ENCODE results near the gene CYP24A1. TPM values are rescaled to one million over a fixed set of nuclear protein-coding genes. Genes with fewer than 3 reads are reported as not detected.
"Not testable (repeated sequence)": the region's sequence is repeated elsewhere in the genome, so short reads cannot be mapped to it uniquely, and the experiment has no call there.

The CYP24A1 gene
- total RNA-seq, 1 donor from 2014 or later = not detected

DNA sequence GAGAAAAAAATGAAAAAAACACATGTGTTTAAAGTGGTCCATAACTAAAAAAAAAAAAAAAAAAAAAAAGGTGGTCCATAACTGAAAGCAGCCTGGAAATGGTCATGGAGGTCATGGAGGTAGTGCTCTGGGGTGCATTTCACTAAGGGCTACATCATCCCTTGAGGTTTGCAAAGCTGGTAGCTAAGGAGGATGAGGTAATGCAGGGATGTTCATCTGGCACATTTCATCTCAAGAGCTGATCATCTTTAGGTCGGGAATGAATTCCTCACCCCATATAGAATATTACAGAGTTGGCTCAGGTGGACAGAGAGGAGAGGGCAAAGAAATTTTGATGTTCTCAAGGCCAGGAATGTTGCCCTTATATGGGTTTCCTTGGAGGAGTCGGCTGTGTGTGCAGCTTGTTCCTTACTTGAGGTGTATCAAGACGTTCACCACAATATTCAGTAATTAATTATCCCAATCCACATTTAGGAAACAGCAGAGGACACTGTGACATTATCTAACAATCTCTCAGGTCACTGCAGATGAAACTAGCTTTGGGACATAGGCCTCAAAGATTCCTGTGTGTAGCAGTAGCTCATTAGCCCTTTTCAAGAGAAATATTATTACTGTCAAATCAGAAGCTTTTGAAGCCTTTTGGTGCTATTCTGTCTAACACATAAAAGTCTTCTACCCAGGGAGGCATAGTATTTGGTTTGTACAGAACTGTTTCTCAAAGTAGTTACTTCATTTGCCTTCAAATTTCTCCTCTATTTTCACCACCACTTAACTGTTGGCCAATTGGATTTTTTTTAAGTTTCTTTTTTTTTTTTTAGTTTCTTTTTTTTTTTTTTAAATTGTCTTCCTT is 46.8 kb downstream of the CYP24A1 start:
- intact Hi-C loops (cut with DNase I) = no loop called here
- ATAC-seq (ENCODE audit: poor library complexity) = no peak
- no peak for DNase-seq

DNA sequence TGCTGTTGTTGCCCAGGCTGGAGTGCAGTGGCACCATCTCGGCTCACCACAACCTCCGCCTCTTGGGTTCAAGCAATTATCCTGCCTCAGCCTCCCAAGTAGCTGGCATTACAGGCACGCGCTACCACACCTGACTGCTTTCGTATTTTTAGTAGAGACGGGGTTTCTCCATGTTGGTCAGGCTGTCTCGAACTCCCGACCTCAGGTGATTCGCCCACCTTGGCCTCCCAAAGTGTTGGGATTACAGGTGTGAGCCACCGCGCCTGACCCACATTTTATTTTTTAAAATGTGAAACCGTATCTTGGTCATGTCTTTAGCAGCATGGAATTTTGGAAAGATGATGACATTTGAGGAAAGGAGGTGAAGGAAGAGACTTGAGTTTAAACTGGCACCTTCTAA is 47.5 kb downstream of the CYP24A1 start:
- DNase-seq; ATAC-seq (ENCODE audit: poor library complexity); intact Hi-C loops (cut with DNase I): not testable (repeated sequence)

DNA sequence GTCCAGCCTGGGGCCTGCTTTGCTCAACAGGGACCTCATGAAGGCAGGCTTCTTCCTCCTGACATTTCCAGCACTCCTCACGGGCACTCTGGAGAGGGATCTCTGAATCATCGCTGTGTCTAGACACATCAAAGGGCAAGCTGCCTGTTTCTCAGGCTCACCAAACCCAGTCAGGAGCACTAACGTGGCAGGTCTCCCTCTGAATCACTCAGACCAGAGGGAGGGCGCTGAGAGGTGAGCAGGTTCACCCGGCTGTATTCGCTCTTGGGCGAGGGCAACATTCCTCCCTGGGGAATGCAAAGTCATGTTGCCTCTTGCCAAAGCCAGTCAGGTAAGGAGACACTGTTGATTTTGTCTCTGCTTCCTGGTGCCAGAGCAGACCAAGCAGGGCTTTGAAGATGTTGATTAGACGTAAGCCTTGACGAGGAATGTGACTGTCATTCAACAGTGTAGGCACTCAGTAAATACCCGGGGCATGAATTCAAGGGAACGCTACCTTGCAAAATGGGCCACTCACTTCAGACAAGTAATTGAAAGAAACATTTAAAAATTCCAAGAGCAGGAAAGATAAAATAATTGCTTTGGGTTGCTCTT is 50.1 kb downstream of the CYP24A1 start:
- DNase-seq (no peak), ATAC-seq (ENCODE audit: poor library complexity) (no peak)
- intact Hi-C loops (cut with DNase I) = no loop called here

DNA sequence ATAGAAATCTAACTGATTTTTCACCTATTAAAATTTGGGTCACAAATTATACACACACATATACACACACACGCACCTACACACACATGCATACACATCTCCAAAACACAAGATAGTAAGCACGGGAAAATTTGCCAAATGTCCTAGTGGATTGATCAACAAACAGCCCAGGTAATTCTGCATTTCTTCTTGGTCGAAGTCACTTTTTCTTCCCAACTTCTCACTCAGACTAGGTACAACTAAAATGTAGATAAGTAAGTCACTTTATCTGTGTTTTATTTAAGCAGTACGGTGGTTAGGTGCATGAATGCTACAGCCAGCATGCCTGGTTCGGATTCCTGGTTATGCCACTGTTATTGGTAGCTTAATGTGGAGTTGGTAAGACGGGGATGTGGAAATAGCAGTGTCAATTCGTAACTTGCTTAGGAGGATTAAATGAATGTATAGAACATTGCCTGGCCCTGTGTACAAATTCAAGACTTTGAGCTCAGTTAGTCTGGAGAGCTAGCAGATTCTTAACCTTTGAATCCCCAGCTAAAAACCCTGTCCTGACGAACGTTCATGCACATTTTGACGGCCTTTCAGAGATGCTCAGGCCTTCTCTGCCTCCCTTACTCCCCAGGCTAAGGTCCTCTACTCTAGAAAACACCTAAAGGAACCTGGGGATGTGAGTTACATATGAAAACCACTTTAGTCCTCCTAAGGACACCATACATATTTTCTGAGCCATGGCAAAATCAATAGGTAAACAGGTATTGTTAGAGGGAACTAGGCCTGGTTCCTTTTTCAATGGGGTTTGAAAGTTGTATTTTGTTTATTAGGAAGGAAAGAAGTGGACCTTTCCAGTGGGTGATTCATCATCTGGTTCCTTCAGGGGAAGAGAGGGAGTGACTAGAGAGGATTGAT is 50.9 kb downstream of the CYP24A1 start:
- intact Hi-C loops (cut with DNase I) = no loop called here
- ATAC-seq (ENCODE audit: poor library complexity) (no peak), DNase-seq (no peak)

DNA sequence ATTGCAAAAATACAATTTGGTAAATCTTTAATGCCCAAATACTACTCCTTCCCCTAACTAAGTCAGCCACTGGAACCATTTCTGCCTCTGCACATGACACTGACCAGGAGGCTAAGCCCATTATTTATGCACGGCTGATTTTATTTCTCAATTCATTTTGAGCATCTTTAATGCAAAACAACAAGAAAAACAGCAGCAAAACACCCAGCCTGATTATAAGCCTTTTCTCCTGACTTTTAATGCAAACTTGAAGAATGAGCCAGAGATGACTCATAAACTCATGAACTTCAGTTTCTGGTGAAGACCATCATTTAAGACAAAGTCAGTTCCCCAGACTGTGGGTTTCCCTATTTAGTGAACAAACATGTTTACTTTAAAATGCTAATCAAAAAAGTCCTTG is 51.6 kb downstream of the CYP24A1 start:
- no peak for DNase-seq
- ATAC-seq (ENCODE audit: poor library complexity) = no peak
- intact Hi-C loops (cut with DNase I) = no loop called here

DNA sequence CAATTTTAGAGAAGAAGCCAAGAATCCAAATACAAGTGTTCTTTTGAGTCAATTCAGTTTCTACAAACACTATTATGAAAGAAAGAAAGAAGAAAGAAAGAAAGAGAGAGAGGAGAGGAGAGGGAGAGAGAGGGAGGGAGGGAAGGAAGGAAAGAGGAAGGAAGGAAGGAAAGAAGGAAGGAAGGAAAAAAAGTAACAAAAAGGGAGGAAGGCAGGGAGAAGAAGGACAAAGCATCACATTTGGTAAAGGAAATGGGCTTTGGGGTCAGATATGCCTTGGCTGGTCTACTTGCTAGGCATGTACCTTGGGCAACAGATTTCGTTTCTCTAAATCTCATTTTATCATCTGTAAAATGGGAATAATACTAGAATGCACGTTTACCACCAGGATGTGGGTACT is 54.0 kb downstream of the CYP24A1 start:
- DNase-seq (no peak), ATAC-seq (ENCODE audit: poor library complexity) (no peak)
- intact Hi-C loops (cut with DNase I) = no loop called here

DNA sequence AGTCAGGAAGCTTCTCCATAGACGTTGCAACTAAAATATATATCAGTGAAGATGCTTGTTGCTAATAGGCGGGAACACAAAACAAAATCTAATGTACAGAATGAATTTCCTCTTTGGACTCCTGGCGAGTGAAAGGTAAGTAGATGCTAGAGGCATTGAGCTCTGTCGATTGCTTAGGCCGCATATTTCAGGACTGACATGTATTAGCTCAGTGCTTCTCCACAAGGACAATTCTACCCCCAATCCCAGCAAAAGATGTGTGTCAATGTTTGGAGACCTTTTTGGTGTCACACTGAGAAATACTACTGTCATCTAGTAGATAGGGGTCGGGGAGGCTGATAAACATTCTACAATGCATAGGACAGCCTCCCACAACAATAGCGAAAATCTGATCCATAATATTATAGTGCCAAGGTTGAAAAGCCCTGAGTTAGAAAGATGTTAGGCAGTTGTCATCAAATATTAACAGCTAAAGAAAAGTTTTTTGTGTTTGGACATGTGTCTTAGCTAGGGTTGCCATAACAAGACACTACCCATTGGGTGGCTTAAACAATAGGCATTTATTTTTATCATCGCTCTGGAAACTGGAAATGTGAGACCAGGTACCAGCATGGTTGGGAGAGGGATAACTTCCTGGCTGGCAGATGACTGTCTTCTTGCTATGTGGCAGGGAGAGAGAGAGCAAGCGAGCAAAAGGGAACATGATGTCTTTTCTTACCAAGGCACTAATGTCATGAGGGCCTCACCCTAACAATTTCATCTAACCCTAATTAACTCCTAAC is 55.4 kb downstream of the CYP24A1 start:
- intact Hi-C loops (cut with DNase I) = no loop called here
- ATAC-seq (ENCODE audit: poor library complexity) (no peak), DNase-seq (no peak)

DNA sequence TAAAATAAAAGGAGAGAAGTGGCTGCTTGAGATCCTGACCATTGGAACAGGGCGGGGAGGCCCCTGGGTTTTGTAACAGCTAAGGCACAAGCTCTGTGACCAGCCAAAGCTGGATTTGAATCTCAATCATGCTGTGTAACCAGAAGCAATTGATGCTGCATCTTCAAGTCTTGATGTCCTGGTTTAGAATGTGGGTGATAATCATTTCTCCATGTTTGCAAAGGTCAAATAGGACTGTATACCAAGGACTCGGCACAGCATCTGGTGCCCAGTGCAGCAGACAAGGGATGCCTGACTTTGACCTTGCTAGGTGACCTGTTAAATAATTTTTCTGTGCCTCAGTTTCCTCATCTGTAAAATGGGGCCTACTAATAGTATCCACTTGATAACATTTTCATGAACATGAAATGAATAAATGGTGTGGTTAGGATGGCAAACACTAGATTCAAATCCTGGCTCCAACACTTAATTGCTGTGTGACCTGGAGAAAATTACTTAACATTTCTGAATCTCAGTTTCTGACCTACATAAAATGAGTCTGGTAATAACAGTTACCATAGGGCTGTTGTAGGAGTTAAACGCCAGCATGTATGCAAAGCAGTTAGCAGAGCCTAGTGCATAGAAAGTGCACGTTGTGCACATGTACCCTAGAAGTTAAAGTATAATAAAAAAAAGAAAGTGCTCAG is 57.1 kb downstream of the CYP24A1 start:
- ATAC-seq (ENCODE audit: poor library complexity) (no peak), DNase-seq (no peak)
- intact Hi-C loops (cut with DNase I) = no loop called here

DNA sequence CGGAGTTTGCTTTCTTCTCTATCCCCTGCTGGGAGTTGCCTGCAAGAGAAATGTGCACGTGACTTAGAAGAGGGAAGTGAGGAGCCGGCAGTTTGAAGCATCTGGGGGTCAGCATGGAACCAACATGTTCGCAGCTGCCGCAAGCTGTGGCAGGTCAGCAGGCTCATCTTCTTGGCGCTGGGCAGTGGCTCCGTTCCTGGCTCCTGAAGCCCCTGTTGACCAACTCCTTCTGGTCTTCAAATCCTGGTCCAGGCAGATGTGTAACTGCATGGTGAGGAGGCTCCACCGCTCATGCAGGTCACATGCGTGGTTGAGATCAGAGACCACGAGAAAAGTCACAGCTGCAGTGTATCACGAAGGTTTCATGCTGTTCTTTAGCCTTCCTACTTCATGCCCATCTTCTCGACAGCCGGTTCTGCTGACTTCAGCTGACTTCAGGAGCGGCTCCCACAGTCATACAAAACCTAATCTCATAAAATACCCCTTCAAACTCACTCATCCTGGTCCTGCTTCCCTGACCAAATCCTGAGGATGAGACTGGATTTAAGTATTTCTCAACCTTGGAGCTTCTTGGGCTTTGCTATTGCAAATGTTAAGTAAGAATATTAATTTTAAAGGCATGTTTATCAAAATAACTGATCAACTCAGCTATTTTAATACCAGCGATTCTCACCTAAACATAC is 58.5 kb downstream of the CYP24A1 start:
- intact Hi-C loops (cut with DNase I) = no loop called here
- no peak for ATAC-seq (ENCODE audit: poor library complexity)
- no peak for DNase-seq

DNA sequence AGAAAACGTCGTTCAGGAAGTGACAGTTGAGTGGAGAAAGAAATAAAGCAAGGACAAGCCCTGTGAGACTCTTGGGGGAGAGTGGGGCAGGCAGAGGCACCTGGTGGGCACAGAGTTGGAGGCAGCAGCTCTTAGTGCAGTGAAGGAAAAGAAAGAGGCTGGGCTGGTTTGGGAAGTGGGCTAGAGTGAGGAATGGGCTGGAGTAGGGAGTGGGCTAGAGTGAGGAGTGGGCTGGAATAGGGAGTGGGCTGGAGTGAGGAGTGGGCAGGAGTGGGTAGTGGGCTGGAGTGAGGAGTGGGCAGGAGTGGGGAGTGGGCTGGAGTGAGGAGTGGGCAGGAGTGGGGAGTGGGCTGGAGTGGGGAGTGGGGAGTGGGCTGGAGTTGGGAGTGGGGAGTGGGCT is 59.7 kb downstream of the CYP24A1 start:
- ATAC-seq (ENCODE audit: poor library complexity) = no peak
- intact Hi-C loops (cut with DNase I) = no loop called here

DNA sequence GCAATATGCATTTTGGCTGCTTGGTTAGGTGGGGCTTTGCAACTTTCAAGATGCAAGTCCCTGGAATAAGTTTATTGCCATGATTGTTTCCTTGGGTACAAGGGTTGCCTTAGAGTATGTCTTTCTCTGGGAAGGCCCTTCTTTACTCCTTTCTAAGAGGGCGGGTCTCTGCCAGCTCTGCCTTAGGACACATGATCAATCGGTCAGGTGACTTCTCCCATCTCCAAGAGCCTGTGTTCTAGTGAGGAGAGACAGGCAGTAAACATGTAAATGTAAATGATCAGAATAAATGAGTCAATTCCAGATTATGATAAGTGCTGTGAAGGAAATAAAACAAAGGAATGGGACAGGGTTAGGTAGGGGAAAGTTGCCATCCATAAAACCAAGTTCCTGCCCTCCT is 60.2 kb downstream of the CYP24A1 start:
- intact Hi-C loops (cut with DNase I) = no loop called here
- ATAC-seq (ENCODE audit: poor library complexity) (no peak), DNase-seq (no peak)

More for the DNA sequence above, 59.7 kb downstream of the CYP24A1 start:
- DNase-seq = no peak

DNA sequence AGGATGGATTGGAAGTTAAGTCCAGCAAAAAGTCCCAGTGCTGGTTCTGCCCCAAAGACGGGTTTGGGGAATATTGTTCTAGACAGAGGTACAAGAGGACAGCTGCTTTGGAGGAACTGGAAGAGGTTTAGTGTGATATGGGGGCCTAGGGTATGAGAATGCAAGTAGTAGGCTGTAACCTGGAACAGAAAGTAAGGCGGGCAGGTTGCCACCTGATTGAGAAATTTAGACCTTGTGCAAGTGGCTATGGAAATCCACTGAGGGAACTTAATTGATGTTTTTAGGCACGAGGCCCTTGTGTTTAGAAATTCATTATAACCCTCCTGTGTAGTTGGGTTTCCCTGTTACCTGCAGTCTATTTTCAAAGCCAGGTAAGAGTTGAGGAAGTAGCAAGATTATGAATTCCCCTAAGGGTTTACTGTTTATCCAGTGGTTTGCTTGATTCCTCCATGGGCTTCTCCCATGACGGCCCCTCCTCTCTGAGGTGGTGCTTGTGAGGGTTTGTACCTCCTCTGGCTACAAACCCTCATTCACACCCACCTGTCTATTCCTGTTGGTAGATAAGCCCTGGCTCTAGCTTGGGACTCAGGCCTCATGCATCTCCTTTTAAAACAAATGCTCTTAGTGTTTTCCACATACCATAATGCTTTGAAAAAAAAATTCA is 61.4 kb downstream of the CYP24A1 start:
- ATAC-seq (ENCODE audit: poor library complexity) = no peak
- DNase-seq = no peak
- intact Hi-C loops (cut with DNase I) = no loop called here

DNA sequence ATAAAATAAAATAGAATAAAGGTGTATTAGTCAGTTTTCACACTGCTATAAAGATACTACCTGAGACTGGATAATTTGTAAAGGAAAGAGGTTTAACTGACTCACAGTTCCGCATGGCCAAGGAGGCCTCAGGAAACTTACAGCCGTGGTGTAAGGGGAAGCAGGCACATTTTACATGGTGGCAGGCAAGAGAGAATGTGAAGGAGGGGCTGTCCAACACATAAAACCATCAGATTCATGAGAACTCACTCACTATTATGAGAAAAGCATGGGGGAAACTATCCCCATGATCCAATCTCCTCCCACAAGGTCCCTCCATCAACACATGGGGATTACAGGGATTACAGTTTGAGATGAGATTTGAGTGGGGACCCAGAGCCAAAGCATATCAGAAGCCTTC is 62.3 kb downstream of the CYP24A1 start:
- ATAC-seq (ENCODE audit: poor library complexity) (no peak), DNase-seq (no peak)
- intact Hi-C loops (cut with DNase I) = no loop called here

DNA sequence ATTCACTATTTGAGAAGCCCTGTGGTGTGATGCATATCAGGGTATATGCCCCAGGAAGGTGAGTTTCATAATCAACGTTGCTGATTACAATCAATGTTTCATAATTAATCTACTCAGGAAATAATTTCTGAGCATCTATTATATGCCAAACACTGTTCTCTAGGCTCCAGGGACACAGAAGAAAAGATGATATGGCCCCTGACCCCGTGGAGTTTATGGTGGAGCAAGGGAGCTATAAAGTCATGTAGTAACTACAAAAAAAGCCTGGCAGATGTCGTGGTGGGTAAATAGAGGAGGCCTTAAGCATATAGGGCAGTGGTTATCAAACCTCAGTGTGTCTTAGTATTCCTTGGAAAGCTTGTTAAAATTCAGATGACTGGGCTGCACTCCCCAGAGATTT is 63.3 kb downstream of the CYP24A1 start:
- intact Hi-C loops (cut with DNase I) = no loop called here
- DNase-seq (no peak), ATAC-seq (ENCODE audit: poor library complexity) (no peak)

DNA sequence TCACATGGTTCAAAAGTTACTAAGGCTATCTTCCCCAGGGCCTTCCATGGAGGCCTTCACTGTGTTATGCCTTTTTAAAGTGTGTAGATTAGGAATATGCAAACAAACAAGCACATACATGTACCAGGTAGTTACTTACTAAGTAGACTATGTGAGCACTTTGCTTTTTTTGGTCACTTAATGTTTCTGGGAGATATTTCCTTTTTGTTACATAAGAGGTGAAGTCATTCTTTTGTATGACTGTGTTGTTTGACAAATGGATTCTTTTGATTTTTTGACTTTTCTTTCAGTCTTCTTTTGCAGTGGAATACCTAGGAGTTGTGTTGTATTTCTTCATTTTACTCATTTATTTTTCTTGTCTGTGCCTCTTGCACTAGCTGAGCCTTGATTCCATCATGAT is 63.7 kb downstream of the CYP24A1 start:
- no peak for ATAC-seq (ENCODE audit: poor library complexity)
- no peak for DNase-seq
- intact Hi-C loops (cut with DNase I) = no loop called here

DNA sequence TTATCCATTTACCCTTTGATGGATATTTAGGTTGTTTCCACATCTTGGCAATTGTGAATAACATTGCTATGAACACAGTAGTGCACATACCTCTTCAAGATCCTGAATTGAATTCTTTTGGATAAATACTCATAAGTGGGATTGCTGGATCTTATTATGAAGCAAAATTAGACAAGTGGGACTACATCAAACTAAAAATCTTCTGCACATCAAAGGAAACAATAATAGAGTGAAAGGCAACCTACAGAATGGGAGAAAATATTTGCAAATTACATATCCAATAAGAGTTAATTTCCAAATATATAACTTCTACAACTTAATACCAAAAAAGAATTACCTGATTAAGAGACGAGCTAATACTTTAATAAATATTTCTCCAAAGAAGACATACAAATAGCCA is 65.0 kb downstream of the CYP24A1 start:
- intact Hi-C loops (cut with DNase I) = no loop called here
- DNase-seq = no peak
- ATAC-seq (ENCODE audit: poor library complexity) = no peak

DNA sequence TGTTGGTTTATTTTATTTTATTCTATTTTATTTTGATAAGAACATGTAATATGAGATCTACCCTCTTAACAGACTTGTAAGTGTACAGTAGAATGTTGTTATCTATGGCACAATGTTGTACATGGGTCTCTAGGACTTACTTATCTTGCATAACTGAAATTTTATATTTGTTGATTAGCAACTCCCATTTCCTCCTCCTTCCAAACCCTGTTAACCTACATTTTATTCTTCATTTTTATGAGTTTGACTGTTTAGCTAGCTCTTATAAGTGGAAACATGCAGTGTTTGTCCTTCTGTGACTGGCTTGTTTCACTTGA is 65.5 kb downstream of the CYP24A1 start:
- no peak for ATAC-seq (ENCODE audit: poor library complexity)
- DNase-seq = no peak
- intact Hi-C loops (cut with DNase I) = no loop called here
